NCI-H748 (cell line): ENCODE measurements around the gene PACSIN1.

Experiments used
- DNase-seq: peaks from one replicate; lab custom pipeline; 2025; ENCODE audit not compliant: unreplicated experiment; lab: John Stamatoyannopoulos, UW

The PACSIN1 gene

DNA sequence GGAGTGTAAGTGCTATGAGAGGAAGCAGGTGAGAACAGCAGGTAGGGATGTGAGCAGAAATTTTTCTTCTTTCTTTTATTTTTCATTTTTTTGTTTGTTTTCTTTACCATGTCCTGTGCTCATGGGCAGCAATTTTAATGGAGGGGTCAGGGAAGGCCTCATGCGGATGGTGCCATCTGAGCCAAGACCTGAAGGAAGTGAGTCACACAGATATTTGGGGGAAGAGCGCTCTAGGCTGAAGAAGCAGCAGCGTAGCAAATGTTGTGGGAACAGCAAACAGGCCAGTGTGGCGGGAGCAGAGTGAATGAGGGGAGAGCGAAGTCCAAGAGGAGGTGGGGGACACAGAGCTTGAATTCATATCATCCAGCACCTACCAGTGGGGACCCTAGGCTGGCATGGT is 77.5 kb downstream of the PACSIN1 start:
- DNase-seq = no peak

GRCh38 chr6:34544052-34544604 is 78.3 kb downstream of the PACSIN1 start:
- no peak for DNase-seq

- no peak for DNase-seq
Measured at GRCh38 chr6:34544776-34545471, 79.0 kb downstream of the PACSIN1 start.

DNA sequence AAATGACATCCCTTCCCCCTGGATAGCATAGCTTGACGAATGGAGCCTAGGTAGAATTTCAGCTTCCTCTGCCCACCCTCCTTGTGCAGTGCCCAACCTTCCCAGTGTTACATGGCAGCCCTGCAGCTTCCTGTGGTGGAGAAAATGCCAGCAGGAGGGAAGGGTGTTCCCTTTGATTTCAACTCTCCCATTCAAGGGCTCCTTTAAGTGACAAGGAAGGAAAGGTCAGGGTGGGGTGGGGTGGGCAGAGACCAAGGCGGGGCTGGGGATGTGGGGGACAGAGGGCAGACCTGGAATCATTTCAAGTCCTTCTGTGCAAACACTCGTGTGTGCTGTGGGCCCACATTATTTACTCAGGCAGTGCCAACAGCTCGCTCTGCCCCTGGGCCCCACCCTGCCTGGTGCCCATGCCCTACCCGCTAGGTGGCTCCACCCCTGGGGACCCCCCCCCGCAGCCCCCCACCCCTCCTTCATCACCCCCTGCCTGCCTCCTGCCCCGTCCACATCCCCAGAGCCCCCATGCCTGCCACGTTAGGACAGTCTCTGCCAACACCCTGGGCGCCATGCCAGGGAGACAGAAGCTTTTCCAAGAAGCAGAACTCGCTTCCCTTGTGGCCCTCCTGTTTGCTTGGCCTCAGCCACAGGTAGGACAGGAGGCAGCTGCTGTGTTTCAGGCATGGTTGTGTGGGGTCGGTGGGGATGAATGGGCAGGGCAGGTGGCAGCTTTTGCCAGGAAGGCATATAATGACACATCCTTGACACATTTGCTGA is 80.9 kb downstream of the PACSIN1 start:
- DNase-seq = peak; percentile 83

- no peak for DNase-seq
Measured at GRCh38 chr6:34547701-34548644, 82.1 kb downstream of the PACSIN1 start.

DNA sequence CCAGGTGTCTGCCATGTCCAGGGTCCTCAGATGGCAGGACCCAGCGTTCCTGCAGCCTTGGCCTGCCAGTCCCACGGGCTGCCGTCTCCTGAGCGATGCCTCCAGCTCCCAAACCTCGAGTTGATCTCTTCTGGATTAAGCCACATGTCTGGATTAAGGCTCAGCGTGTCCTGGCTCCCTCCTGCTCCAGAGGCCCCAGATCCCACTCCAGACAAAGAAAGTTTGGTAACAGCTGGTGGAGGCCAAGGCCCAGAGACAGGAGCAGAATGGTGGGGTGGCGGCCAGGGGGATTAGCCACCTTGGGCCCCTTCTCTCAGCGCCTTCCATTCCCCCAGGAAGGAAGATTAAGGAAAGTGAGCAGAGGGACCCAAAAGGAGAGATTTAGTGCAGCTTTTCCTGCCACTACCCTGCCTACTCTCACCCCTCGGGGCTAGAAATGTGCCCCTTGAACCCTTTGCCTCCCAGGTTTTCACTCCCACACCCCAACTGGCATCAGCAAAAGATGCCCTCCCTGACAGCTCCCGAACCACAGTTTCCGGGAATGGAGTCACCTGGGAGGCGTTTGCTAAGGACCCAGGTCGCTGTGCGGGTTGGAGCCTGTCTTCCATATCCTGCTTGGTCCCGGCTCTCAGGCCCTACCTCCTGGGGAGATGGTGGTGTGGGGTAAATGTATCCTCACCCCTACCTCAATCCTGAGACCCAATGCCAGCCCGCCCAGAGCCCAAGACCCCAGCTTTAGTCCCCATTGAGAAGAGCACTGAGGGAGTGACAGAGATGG is 83.3 kb downstream of the PACSIN1 start:
- DNase-seq = no peak

GRCh38 chr6:34549804-34550202 is 83.9 kb downstream of the PACSIN1 start:
- no peak for DNase-seq

GRCh38 chr6:34551720-34552119 is 85.8 kb downstream of the PACSIN1 start:
- no peak for DNase-seq

- no peak for DNase-seq
Measured at GRCh38 chr6:34552620-34553019, 86.7 kb downstream of the PACSIN1 start.

DNA sequence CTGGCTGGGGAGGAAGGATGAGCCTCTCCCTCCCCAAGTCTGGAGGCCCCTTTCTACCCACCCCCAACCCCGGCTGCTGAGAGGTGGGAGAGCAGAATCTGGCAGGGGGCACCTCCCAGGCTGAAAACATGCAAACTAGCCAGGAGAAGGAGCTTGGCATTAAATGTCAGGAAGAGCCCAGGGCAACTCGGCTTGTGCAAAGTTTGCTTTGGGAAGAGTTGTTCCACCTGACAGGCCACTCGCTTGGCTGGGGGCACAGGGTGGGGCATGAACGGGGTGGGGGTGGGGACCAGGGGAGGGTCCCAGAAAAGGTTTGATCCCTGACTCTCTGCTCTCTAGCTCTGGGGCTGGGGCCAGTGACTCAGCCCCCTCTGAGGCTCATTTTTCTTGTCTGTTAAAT is 87.3 kb downstream of the PACSIN1 start:
- no peak for DNase-seq

DNA sequence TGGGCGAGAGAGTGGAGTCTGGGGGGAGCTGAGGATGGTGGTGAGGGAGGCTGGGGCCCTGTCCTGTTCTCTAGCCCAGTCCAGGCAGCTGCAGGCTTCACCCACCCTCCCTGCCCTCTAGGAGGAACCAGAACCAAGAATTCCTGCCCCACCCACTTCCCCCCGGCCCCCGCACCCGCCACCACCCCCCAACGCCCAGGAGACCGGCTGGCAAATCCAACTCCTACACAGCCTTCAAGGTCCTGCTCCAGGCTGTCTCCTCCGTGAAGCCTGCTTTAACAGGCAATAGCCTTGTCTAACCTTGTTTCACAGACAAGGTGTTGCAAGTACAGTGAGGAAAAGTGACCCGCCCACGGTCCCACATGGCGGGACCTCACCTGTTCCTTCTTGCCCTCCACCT is 87.9 kb downstream of the PACSIN1 start:
- no peak for DNase-seq

DNA sequence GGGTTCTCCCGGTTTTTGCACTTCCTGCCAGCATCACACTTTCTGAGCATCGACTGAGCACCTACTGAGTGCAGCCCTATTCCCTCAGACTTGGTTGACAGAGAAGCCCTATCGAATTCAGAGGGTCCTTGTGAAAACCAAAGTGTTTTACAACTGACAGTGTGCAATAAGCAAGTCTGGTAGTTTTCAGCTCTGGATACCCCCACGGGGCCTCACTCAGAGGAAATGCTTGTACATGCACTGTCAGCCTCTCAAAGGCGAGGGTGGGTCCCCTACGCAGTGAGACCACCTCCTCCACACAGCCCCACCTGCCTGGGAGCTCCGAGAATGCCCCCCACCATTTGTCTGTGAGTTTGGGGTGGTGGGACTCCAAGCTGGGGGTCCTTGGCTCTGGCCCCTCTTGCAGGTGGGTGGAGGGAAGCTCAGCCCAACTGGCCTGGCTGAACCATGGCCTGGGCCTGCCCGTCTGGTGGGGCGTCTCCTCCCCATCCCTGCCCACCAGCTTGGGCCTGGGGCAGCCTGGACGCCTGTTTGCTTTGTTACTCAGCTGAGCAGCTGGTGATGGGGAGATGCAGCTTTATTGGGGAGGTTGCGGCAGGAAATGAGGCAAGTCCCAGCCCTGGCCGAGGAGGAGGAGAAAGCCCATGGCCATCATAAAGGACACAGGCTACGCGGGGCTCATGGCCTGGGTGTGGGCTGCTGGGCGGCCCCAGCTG is 88.6 kb downstream of the PACSIN1 start:
- no peak for DNase-seq

DNA sequence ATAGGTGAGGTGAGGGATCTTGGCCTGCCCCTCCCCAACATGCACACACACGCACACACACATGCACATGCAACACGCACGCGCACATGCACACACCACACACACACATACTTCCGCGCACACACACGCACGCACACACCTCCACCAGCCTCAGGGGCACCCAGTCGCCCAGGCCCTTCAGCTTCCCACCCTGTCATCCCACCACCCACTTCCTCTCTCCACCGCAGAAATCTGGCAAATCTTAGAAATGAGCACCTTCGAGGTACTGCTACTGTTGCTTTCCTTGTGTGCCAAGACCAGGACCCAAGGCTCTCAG is 89.1 kb downstream of the PACSIN1 start:
- no peak for DNase-seq

- DNase-seq = no peak
Measured at GRCh38 chr6:34555328-34555727, 89.5 kb downstream of the PACSIN1 start.

- no peak for DNase-seq
Measured at GRCh38 chr6:34556031-34556471, 90.2 kb downstream of the PACSIN1 start, which contains the start of gene SPDEF. Gene SPDEF (minus strand): TSS chr6:34556329. CDS start chr6:34544455, 11,874 bp downstream.

GRCh38 chr6:34556493-34556892 is 90.6 kb downstream of the PACSIN1 start:
- DNase-seq = no peak

DNA sequence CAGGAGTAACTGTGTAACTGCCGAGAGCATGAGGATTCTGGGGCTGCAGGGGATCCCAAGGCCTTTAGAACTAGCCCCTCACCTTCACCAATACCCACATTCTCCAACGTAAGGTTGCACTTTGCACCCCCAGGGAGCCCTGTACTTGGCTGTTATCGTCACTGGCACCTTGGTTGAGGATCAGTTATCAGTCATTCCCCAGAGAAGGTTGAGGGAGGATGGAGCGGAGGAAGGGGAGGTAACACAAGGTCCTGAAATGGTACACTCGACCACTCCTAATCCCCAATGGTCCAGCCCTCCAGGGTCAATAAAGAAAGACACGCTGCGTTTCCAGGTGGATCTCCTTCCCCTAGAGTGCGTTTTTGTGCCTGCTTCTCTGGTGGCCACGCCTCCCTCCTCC is 91.4 kb downstream of the PACSIN1 start:
- no peak for DNase-seq

- no peak for DNase-seq
Measured at GRCh38 chr6:34558172-34558714, 92.4 kb downstream of the PACSIN1 start.

DNA sequence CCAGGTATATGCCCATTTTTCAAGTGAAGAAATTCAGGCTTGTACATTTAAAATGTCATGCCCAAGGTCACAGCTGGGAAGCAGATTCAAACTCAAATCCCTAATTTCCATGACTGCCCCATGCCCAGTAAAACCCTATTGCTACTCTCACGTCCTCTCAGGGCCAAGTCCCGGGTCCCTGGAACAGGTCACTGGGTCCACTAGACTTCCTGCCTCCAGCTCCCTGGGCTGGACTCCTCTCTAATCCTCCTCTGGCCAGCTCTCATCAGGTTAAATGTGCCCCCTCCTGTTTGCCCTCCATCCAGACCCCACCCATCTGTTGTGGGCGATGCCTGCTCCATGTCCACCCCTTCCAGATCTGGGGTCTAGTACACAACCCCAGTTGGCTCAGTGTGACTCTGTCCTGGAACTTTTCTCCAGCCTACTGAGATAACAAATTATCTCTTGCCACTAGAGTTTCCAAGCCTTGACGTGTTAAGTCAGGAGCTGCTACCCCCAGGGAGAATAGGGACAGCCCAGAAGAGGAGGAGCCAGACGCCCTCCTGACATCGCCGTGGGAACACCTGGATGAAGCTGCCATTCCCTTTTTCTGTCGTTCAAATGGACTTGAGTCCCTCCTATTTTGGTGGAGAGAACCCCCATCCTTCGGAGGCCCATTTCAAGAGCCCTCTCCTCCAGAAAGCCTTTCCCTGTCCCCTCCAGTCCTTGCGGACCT is 93.9 kb downstream of the PACSIN1 start:
- peak; percentile 18 for DNase-seq
